Esophagus (tissue), 2 donors: ENCODE measurements around the gene JMJD7. TPM values are rescaled to one million over a fixed set of nuclear protein-coding genes. Genes with fewer than 3 reads are reported as not detected.
"Not testable (repeated sequence)": the region's sequence is repeated elsewhere in the genome, so short reads cannot be mapped to it uniquely, and the experiment has no call there.

Source experiments
- H3K27ac ChIP-seq, 2 donors: one replicate each; pipeline ENCODE4 v1.5.1; 2013; ENCODE audit warnings: low read depth in 2 of 2, mild to moderate bottlenecking in 2 of 2, inconsistent platforms in 1 of 2, low read length in 1 of 2, moderate library complexity in 1 of 2
- H3K27me3 ChIP-seq, 2 donors: one replicate each; pipeline ENCODE4 v1.6.1; 2013; ENCODE audit warnings: low read length in 2 of 2, control low read depth in 1 of 2, mild to moderate bottlenecking in 1 of 2; ENCODE audit not compliant: insufficient read depth in 2 of 2, control insufficient read depth in 1 of 2
- H3K36me3 ChIP-seq, 2 donors: one replicate each; pipeline ENCODE4 v1.6.1; 2013; ENCODE audit warnings: low read length in 1 of 2; ENCODE audit not compliant: control insufficient read depth in 2 of 2, insufficient read depth in 2 of 2
- H3K4me1 ChIP-seq, 2 donors: one replicate each; pipeline ENCODE4 v1.6.1; 2013; ENCODE audit warnings: low read length in 1 of 2; ENCODE audit not compliant: control insufficient read depth in 2 of 2, insufficient read depth in 2 of 2
- H3K4me3 ChIP-seq, 2 donors: one replicate each; pipeline ENCODE4 v1.5.1; 2013; ENCODE audit warnings: low read length in 2 of 2, mild to moderate bottlenecking in 2 of 2, low read depth in 1 of 2, moderate library complexity in 1 of 2
- H3K9me3 ChIP-seq, 2 donors: one replicate each; pipeline ENCODE4 v1.6.1; 2013; ENCODE audit warnings: mild to moderate bottlenecking in 2 of 2, low read depth in 1 of 2, low read length in 1 of 2, moderate library complexity in 1 of 2; ENCODE audit not compliant: control insufficient read depth in 2 of 2, insufficient read depth in 1 of 2
- WGBS, 2 donors: extraction: QIAGEN DNeasy Blood & Tissue Kit; methylation state at CpG; one replicate each; pipeline ENCODE4 v1.1.7; 2013; 5-methylcytosine and 5-hydroxymethylcytosine counted together
- polyA plus RNA-seq, 2 donors: library from polyadenylated mRNA; stranded (reverse); fragments of 200-250 nt; gene quantifications; one replicate each; pipeline ENCODE4 v1.2.3, GENCODE V29; 2013
- donor health status: healthy with polysubstance abuse.
- donor health status: Bipolar disorder and iron deficiency.

The JMJD7 gene
- polyA plus RNA-seq, 2 donors = 27.9 to 39.4 TPM

DNA sequence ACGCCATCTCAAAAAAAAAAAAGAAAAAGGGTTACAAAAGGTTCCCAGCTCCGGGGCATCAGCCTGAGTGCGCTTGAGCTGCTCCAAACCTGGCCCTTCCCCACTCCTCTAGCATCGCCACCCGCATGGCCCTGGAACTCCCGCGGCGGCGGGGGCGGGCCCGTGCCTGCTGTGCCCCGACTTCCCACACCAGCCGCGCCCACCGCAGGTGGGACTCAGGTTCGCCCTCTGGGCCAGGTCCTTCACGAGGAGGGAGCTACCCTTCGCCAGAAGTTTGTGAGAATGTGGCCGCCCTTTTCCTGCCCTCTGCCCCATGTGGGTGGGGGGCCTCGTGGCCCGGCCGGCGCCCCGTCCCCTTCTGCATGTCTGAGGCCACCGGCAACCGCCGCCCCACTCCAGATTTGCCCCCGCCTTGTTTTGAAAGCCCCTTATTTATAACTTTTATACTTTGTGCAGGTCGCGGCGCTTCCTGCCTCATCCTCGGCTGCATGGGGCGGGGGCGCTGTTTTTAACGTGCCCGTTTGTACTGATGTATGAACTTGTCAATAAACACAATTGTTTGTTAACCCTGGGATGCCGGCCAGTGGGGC, 507 bp upstream of the JMJD7 start:
- peaks cover 2 to 29% of the 10 kb centered on the region in 2 donors for H3K4me1 ChIP-seq
- H3K27ac ChIP-seq = peak overlapping the region; percentile 72 to 82
- WGBS, 2 donors = 2 to 3% methylated on average over 35 to 37 of the region's 37 CpGs
- no peaks in the 10 kb centered on the region for H3K27me3 ChIP-seq
- H3K4me3 ChIP-seq = peak overlapping the region; percentile 39 to 79
- peaks cover 14 to 40% of the 10 kb centered on the region in 2 donors for H3K36me3 ChIP-seq
- H3K9me3 ChIP-seq = no peaks in the 10 kb centered on the region

DNA sequence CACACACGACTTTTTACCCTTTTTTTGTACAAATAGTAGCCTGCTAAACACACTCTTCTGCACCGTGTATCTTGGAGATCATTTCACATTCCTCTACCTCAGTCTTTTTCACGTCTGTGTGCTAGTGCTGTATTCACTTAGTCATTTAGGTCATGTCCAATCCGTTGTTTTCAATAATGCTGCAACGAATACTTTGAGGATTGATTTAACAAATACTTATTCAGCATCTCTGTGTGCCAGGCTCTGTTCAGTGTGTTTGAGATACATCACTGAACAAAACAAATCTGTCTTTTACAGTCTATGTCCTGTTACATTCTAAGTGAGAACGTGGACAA, 882 bp downstream of the JMJD7 start:
- Histone ChIP-seq H3K4me1 (peaks cover 3 to 37% of the 10 kb centered on the region in 2 donors), H3K27ac (peak overlapping the region in 1 of 2 donors; percentile 96), H3K9me3 (no peaks in the 10 kb centered on the region), H3K4me3 (peak overlapping the region; percentile 79 to 86), H3K27me3 (no peaks in the 10 kb centered on the region), H3K36me3 (peaks cover 6 to 29% of the 10 kb centered on the region in 2 donors)
- 7 to 9% methylated on average over 6 of the region's 6 CpGs for WGBS, 2 donors

DNA sequence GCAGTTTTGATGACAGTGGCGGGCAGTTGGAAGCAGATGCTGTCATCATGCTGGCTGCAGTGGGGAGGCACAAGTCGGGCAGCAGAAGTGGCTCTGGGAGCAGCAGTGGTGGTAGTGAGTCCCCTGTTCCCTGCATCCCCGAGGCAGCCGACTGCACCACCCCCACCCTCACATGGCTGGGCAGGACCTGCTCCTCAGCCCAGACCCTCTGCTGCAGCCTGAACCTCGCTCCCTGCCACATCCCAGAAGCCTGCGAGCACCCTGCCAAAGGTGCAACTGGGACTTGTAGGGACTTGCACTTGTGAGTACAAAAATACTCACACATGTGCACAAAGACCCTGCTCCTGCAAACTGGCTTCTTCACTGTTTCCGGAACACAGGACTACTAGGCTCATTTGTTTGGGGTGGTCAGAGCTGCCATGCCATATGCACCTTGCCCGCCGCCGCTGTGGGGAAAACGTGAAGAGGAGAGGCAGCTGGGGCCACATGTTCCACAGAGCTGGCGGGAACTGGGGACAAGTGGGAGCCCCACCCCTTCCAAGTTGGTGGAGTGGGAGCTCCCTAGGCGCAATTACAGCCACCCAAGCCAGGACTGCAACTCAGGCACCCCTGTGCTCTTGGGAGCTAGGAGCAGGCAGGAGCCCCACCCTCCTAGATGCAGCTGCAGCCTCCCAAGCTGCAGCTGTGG, 2.2 kb downstream of the JMJD7 start:
- Histone ChIP-seq H3K4me1 (peaks cover 5 to 50% of the 10 kb centered on the region in 2 donors), H3K9me3 (no peaks in the 10 kb centered on the region), H3K27me3 (no peaks in the 10 kb centered on the region), H3K36me3 (peaks cover 0 to 26% of the 10 kb centered on the region in 2 donors), H3K27ac (peak overlapping the region in 1 of 2 donors; percentile 56), H3K4me3 (peak overlapping the region in 1 of 2 donors; percentile 79)
- 67 to 77% methylated on average over 13 of the region's 13 CpGs for WGBS, 2 donors

DNA sequence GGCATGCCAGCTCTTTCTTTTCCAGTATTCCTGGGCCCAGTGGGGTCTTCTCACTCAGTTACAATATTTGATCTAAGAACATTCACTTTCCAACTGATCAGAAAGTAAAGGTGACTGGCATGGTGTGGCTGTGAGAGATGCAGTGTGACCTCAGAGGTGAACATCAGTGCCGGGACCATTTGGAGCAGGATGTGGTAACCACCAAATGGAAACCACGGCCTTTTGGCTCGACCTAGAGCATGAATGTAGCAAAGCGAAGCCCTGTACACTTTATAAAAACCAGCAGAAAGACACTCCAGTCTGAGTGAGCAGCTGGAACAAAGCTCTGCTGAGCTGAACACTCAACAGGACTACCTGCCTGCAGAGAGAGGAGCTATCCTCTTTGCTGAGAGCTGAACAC, 3.4 kb downstream of the JMJD7 start:
- Histone ChIP-seq H3K27ac (peak overlapping the region in 1 of 2 donors; percentile 92), H3K4me1 (peaks cover 9 to 50% of the 10 kb centered on the region in 2 donors), H3K36me3 (peaks cover 0 to 28% of the 10 kb centered on the region in 2 donors)
- WGBS, 2 donors = 74 to 76% methylated on average over 4 of the region's 4 CpGs
- not testable (repeated sequence) for H3K9me3 ChIP-seq, H3K27me3 ChIP-seq, H3K4me3 ChIP-seq

DNA sequence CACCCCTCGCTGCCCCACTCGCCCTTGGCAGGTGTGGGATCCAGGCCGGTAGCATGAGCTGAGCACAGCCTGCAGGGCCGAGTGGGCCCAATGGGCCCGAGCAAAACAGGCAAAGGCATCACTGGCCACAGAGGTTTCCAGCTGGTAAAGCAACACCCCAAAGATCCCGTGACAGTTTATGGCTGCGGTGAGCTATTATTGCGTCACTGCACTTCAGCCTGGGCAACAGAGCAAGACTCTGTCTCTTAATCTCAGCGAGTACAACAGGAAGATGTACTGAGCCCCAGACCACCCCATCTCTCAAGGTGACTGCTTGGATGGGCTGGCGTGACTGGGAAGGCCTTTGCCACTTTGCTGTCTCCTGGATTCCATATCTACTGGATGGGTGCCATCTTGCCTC, 4.3 kb downstream of the JMJD7 start:
- no peaks in the 10 kb centered on the region for H3K9me3 ChIP-seq
- 83 to 88% methylated on average over 10 of the region's 10 CpGs for WGBS, 2 donors
- peaks cover 9 to 59% of the 10 kb centered on the region in 2 donors for H3K4me1 ChIP-seq
- no peaks in the 10 kb centered on the region for H3K27me3 ChIP-seq
- peaks cover 4 to 37% of the 10 kb centered on the region in 2 donors for H3K36me3 ChIP-seq
- peak overlapping the region; percentile 87 to 92 for H3K27ac ChIP-seq
- no peak overlapping the region for H3K4me3 ChIP-seq

- Histone ChIP-seq H3K9me3 (no peaks in the 10 kb centered on the region), H3K36me3 (peaks cover 5 to 37% of the 10 kb centered on the region in 2 donors), H3K27me3 (no peaks in the 10 kb centered on the region), H3K4me1 (peaks cover 9 to 61% of the 10 kb centered on the region in 2 donors), H3K4me3 (no peak overlapping the region), H3K27ac (peak overlapping the region; percentile 87 to 92)
- 42 to 58% methylated on average over 3 of the region's 3 CpGs for WGBS, 2 donors
Observed at GRCh38 chr15:41832875-41833274, 5.0 kb downstream of the JMJD7 start.

GRCh38 chr15:41834096-41834495, 6.2 kb downstream of the JMJD7 start:
- H3K4me3 ChIP-seq = no peak overlapping the region
- WGBS, 2 donors = 84 to 91% methylated on average over 3 of the region's 3 CpGs
- no peaks in the 10 kb centered on the region for H3K9me3 ChIP-seq
- no peaks in the 10 kb centered on the region for H3K27me3 ChIP-seq
- H3K4me1 ChIP-seq = peaks cover 9 to 70% of the 10 kb centered on the region in 2 donors
- H3K36me3 ChIP-seq = peaks cover 5 to 37% of the 10 kb centered on the region in 2 donors
- H3K27ac ChIP-seq = peak overlapping the region in 1 of 2 donors; percentile 50

GRCh38 chr15:41836073-41836472, 8.2 kb downstream of the JMJD7 start:
- 75 to 79% methylated on average over 6 of the region's 6 CpGs for WGBS, 2 donors
- no peak overlapping the region for H3K27ac ChIP-seq
- H3K9me3 ChIP-seq = no peaks in the 10 kb centered on the region
- H3K36me3 ChIP-seq = peaks cover 5 to 46% of the 10 kb centered on the region in 2 donors
- peaks cover 7 to 64% of the 10 kb centered on the region in 2 donors for H3K4me1 ChIP-seq
- H3K4me3 ChIP-seq = no peak overlapping the region
- no peaks in the 10 kb centered on the region for H3K27me3 ChIP-seq

DNA sequence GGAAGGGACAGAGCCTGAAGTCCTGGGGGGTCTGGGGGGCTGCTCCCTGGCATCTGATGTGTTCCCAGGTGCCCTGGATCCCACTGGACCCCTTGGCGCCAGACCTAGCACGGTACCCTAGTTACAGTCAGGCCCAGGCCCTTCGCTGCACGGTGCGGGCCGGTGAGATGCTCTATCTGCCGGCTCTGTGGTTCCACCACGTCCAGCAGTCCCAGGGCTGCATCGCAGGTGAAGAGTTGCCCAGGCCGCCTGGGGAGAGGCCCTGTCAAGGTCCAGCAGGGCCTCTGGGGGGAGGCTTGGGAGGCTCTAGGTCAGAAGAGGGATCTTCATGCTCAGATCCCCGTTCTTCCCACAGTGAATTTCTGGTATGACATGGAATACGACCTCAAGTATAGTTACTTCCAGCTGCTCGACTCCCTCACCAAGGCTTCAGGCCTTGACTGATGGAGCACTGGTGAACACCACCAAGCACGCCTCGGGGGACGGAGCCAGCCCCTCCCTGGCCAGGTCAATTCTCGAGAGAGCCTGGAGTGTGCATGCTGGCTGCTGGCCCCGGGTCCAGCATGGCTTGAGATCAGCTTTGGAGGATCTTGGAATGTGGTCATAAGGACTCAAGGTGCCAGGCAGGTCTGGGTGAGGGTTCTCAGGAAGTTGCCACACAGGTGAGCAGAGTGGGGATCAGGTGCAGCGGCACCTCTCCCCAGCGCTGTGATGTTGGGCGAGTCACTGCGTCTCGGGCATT, 9.0 kb downstream of the JMJD7 start:
- Histone ChIP-seq H3K4me1 (peaks cover 7 to 60% of the 10 kb centered on the region in 2 donors), H3K4me3 (no peak overlapping the region), H3K36me3 (peaks cover 5 to 45% of the 10 kb centered on the region in 2 donors), H3K27me3 (no peaks in the 10 kb centered on the region), H3K27ac (peak overlapping the region in 1 of 2 donors; percentile 44), H3K9me3 (no peaks in the 10 kb centered on the region)
- 91 to 92% methylated on average over 23 of the region's 23 CpGs for WGBS, 2 donors
